ENCODE results near the gene SLIT3. TPM values are rescaled to one million over a fixed set of nuclear protein-coding genes. Genes with fewer than 3 reads are reported as not detected.

SLIT3 gene
- total RNA-seq, 4 donors from 2014 or later = 10.8 to 30.8 (median 18.4) TPM

DNA sequence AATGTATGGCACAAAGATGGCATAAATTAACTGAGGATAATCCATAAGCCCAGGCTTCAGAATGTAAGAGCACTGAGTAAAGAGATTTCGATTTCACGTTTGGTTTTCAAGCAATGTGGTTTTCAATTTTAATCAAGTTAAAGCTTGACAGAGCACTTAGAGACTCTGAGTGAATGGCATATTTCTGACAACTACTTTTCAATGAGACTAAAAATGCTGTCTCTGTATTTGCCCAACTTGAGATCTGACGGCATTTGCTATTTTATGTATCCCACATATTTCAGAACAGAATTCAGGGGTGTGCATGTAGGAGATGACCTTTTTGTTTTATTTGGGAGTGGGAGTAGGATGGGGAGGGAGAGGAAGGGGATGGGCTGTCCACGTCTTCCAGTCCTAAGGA is 441.5 kb downstream of the SLIT3 start:
- no peak for DNase-seq (ENCODE audit: low spot score in 2 of 2)
- H3K9me3 ChIP-seq = no peaks in the 10 kb centered on the region
- H3K4me1 ChIP-seq = no peaks in the 10 kb centered on the region
- H3K27me3 ChIP-seq = peaks cover 2% of the 10 kb centered on the region
- H3K36me3 ChIP-seq = no peaks in the 10 kb centered on the region
- no peak overlapping the region for H3K4me3 ChIP-seq
- TF ChIP-seq POLR2A (IDR thresholded peaks at IDR 0.05) (no peak), POLR2AphosphoS5 (IDR thresholded peaks at IDR 0.05) (no peak), EP300 (IDR thresholded peaks at IDR 0.05) (no peak)
- TF ChIP-seq, protein P1, sequence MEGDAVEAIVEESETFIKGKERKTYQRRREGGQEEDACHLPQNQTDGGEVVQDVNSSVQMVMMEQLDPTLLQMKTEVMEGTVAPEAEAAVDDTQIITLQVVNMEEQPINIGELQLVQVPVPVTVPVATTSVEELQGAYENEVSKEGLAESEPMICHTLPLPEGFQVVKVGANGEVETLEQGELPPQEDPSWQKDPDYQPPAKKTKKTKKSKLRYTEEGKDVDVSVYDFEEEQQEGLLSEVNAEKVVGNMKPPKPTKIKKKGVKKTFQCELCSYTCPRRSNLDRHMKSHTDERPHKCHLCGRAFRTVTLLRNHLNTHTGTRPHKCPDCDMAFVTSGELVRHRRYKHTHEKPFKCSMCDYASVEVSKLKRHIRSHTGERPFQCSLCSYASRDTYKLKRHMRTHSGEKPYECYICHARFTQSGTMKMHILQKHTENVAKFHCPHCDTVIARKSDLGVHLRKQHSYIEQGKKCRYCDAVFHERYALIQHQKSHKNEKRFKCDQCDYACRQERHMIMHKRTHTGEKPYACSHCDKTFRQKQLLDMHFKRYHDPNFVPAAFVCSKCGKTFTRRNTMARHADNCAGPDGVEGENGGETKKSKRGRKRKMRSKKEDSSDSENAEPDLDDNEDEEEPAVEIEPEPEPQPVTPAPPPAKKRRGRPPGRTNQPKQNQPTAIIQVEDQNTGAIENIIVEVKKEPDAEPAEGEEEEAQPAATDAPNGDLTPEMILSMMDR (IDR thresholded peaks at IDR 0.05) = no peak
- H3K27ac ChIP-seq = no peak overlapping the region
- WGBS = 81% methylated on average over 4 of the region's 4 CpGs

DNA sequence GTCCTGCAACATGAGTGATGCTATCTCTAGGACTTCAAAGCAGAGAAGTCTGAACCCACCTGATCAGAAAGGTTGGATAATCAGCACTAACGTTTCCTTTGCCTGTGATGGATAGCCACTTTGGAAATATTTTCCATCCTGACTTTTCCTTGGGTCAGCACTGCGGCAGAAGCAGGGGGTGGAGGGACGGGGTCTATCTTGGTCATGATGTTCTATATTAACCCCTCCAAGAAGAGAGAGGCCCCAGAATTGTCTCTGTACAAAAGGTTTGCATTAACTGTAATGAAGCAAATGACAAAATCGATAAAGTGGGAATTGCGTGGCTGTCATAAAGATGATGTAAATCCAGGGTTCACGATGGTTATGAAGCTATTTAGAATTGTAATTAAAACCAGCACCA is 441.9 kb downstream of the SLIT3 start:
- H3K4me3 ChIP-seq = no peak overlapping the region
- no peak for TF ChIP-seq EP300 (IDR thresholded peaks at IDR 0.05)
- no peak for TF ChIP-seq POLR2A (IDR thresholded peaks at IDR 0.05)
- TF ChIP-seq POLR2AphosphoS5 (IDR thresholded peaks at IDR 0.05) = no peak
- TF ChIP-seq, protein P1 (IDR thresholded peaks at IDR 0.05) = no peak
- peaks cover 2% of the 10 kb centered on the region for H3K27me3 ChIP-seq
- H3K36me3 ChIP-seq = no peaks in the 10 kb centered on the region
- H3K9me3 ChIP-seq = no peaks in the 10 kb centered on the region
- WGBS = 89% methylated on average over 6 of the region's 6 CpGs
- DNase-seq (ENCODE audit: low spot score in 2 of 2) = no peak
- no peaks in the 10 kb centered on the region for H3K4me1 ChIP-seq
- no peak overlapping the region for H3K27ac ChIP-seq

DNA sequence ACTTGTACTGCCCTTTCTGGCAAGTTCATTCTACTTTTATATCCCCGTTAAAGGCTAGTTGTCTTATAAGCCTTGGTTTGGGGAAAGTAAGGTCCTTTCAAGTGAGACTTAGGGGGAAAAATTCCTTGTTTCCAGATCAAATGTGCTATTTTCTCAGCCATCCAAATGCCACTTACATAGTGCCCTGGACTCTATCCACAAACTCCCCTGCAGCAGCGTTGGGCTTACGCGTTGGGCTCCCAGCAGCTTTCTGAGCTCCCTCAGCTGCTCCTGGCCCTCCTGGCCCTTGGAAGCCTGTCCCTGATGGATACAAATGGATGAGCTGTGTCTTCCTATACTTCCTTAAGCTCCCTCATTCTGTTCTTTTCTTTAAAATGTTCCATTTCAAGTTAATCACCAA is 442.6 kb downstream of the SLIT3 start:
- TF ChIP-seq EP300 (IDR thresholded peaks at IDR 0.05) = no peak
- no peak for TF ChIP-seq POLR2A (IDR thresholded peaks at IDR 0.05)
- TF ChIP-seq POLR2AphosphoS5 (IDR thresholded peaks at IDR 0.05) = no peak
- TF ChIP-seq, protein P1 (IDR thresholded peaks at IDR 0.05) = no peak
- Histone ChIP-seq H3K27ac (no peak overlapping the region), H3K4me1 (no peaks in the 10 kb centered on the region), H3K27me3 (peaks cover 2% of the 10 kb centered on the region), H3K9me3 (no peaks in the 10 kb centered on the region), H3K4me3 (no peak overlapping the region), H3K36me3 (no peaks in the 10 kb centered on the region)
- DNase-seq (ENCODE audit: low spot score in 2 of 2) = no peak
- WGBS = 89% methylated on average over 4 of the region's 4 CpGs

DNA sequence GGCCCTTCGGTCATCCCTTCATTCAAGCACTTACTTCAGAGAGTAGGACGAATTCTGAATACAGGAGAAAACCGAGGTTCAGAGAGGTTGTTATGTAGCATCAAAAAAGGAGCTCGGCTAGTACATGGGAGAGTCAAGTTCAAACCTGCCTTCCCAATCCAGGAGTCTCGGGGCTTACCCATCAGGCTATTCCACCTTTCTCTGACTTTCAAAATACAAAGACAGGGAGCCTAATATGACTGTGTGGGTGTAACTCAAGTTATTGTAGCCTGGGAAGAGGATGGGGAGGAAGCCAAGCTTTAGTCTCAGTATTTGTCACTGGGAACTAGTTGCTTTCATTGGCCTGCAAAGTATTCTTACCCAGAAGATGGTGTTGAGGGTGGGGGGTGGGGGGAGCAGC is 447.0 kb downstream of the SLIT3 start:
- no peak overlapping the region for H3K27ac ChIP-seq
- no peaks in the 10 kb centered on the region for H3K9me3 ChIP-seq
- no peak for TF ChIP-seq POLR2AphosphoS5 (IDR thresholded peaks at IDR 0.05)
- H3K36me3 ChIP-seq = no peaks in the 10 kb centered on the region
- DNase-seq (ENCODE audit: low spot score in 2 of 2) = no peak
- no peaks in the 10 kb centered on the region for H3K4me1 ChIP-seq
- WGBS = 51% methylated on average over 5 of the region's 5 CpGs
- no peaks in the 10 kb centered on the region for H3K27me3 ChIP-seq
- H3K4me3 ChIP-seq = no peak overlapping the region

DNA sequence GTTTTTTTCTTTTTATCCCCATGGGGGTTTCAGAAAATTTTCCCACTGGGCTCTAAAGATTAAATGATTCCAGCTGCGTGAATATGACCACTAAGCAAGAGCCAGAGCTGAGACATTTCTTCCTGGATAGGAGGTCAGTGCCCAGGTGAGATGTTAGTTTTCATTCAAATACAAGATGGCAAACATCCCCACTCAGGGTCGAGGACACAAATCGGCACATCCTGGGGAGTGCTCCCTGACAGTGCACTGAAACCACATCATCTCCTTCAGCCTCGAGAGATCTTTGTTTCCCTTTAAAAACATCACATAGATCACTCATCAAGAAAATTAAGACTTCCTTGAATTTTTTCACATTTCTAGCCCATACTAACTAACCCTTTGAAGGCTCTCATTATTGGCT is 448.6 kb downstream of the SLIT3 start:
- H3K9me3 ChIP-seq = no peaks in the 10 kb centered on the region
- no peak for TF ChIP-seq POLR2A (IDR thresholded peaks at IDR 0.05)
- no peak for TF ChIP-seq POLR2AphosphoS5 (IDR thresholded peaks at IDR 0.05)
- TF ChIP-seq, protein P1 (IDR thresholded peaks at IDR 0.05) = no peak
- no peak for TF ChIP-seq EP300 (IDR thresholded peaks at IDR 0.05)
- H3K4me3 ChIP-seq = no peak overlapping the region
- no peak overlapping the region for H3K27ac ChIP-seq
- 50% methylated on average over 4 of the region's 4 CpGs for WGBS
- H3K36me3 ChIP-seq = no peaks in the 10 kb centered on the region
- H3K4me1 ChIP-seq = no peaks in the 10 kb centered on the region
- DNase-seq (ENCODE audit: low spot score in 2 of 2) = no peak
- no peaks in the 10 kb centered on the region for H3K27me3 ChIP-seq

DNA sequence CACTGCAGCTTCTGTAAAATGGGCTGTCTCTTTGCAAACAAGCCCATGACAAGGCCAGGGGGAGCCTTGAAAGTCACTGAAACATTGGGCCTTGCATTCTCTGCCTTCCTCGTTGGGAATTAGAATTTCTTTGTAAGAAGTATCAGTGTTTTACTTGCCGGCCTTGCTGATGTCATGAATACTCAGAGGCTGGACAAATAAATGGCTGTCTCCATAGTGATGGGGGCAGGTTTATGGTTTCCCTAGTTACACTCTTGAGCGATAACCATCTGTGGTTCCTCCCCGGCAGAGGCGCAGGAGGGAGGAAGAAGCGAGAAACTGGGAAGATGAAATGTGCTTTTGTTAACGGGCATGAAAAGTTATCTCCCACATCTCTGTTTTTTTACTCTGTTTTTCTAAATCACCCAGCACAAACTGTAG is 449.0 kb downstream of the SLIT3 start:
- no peak overlapping the region for H3K27ac ChIP-seq
- H3K36me3 ChIP-seq = no peaks in the 10 kb centered on the region
- no peaks in the 10 kb centered on the region for H3K27me3 ChIP-seq
- DNase-seq (ENCODE audit: low spot score in 2 of 2) = no peak
- H3K4me3 ChIP-seq = no peak overlapping the region
- WGBS = 49% methylated on average over 7 of the region's 7 CpGs
- TF ChIP-seq POLR2A (IDR thresholded peaks at IDR 0.05) (no peak), POLR2AphosphoS5 (IDR thresholded peaks at IDR 0.05) (no peak), EP300 (IDR thresholded peaks at IDR 0.05) (no peak)
- TF ChIP-seq, protein P1 (IDR thresholded peaks at IDR 0.05) = no peak
- no peaks in the 10 kb centered on the region for H3K9me3 ChIP-seq
- H3K4me1 ChIP-seq = no peaks in the 10 kb centered on the region

All from suprapubic skin (tissue), 4 donors.